ENCODE results near the gene TRIM72.
A peak's percentile ranks its signal among the peaks of the same experiment; 100 is the strongest.
"Not testable (repeated sequence)": the region's sequence is repeated elsewhere in the genome, so short reads cannot be mapped to it uniquely, and the experiment has no call there.

The TRIM72 gene

DNA sequence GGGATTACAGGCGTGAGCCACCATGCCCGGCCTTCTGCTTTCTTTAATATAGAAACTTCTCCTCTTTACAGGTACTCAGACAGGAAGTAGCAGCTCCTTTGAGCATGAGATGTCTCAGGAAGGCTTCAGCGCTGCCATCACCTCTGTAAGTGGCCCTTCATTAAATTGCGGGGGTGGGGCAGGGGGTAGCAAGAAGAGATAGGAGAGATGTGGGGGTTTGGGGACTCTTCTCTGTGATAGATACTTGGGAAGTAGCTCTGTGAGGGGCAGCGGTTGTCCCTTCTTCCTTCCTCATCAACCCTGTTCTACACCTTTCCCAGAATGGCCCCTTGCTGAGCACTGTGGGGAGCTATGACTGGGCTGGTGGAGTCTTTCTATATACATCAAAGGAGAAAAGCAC is 62.7 kb downstream of the TRIM72 start:
- H3K4me1 Mint-ChIP-seq: peaks cover 6% of the 10 kb centered on the region
- peak overlapping the region; percentile 25 for H3K27ac Mint-ChIP-seq
- H3K4me3 Mint-ChIP-seq: no peak overlapping the region
- peaks cover 18% of the 10 kb centered on the region for H3K27me3 Mint-ChIP-seq (ENCODE audit: low read depth, poor library complexity)
- no peak for DNase-seq
- H3K36me3 Mint-ChIP-seq (ENCODE audit: low read depth): no peaks in the 10 kb centered on the region
- H3K9me3 Mint-ChIP-seq: peaks cover 12% of the 10 kb centered on the region
- no peak for TF ChIP-seq CTCF (IDR thresholded peaks at IDR 0.05)

DNA sequence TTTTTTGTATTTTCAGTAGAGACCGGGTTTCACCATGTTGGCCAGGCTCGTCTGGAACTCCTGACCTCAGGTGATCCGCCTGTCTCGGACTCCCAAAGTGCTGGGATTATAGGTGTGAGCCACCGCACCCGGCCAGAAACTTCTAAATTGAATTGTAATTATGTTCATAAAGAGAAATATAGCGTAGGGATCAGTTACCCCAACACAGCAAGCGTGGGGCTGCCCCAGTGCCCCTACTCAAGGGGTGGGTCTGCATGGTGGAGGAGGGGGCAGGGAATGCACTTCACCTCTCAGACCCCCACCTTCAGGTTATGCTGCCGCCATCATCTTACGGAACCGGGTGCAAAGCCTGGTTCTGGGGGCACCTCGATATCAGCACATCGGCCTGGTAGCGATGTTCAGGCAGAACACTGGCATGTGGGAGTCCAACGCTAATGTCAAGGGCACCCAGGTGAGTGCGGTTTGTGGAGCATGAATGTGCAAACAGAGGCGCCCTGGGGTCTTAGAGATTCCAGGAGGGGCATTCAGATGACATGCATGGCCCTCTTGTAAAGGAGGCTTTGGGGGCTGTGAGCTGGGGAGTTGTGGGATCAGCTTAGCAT is 63.8 kb downstream of the TRIM72 start:
- no peak overlapping the region for H3K27ac Mint-ChIP-seq
- no peak for DNase-seq
- TF ChIP-seq CTCF (IDR thresholded peaks at IDR 0.05): no peak
- no peaks in the 10 kb centered on the region for H3K36me3 Mint-ChIP-seq (ENCODE audit: low read depth)
- no peaks in the 10 kb centered on the region for H3K4me1 Mint-ChIP-seq
- peaks cover 15% of the 10 kb centered on the region for H3K9me3 Mint-ChIP-seq
- H3K4me3 Mint-ChIP-seq: no peak overlapping the region
- peaks cover 21% of the 10 kb centered on the region for H3K27me3 Mint-ChIP-seq (ENCODE audit: low read depth, poor library complexity)

DNA sequence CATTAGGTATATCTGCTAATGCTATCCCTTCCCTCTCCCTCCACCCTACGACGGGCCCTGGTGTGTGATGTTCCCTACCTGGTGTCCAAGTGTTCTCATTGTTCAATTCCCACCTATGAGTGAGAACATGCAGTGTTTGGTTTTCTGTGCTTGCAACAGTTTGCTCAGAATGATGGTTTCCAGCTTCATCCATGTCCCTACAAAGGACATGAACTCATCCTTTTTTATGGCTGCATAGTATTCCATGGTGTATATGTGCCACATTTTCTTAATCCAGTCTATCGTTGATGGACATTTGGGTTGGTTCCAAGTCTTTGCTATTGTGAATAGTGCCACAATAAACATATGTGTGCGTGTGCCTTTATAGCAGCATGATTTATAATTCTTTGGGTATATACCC is 64.9 kb downstream of the TRIM72 start:
- not testable (repeated sequence) for H3K36me3 Mint-ChIP-seq (ENCODE audit: low read depth)
- H3K9me3 Mint-ChIP-seq: peaks cover 21% of the 10 kb centered on the region

More for the DNA sequence above, 64.9 kb downstream of the TRIM72 start:
- not testable (repeated sequence) for H3K4me3 Mint-ChIP-seq, H3K4me1 Mint-ChIP-seq, H3K27ac Mint-ChIP-seq, DNase-seq
- H3K27me3 Mint-ChIP-seq (ENCODE audit: low read depth, poor library complexity): peaks cover 21% of the 10 kb centered on the region
